ENCODE data around the gene SLC8A2. TPM values are rescaled to one million over a fixed set of nuclear protein-coding genes. Genes with fewer than 3 reads are reported as not detected.

Gene SLC8A2
- total RNA-seq, 1 donor from 2014 or later: 0.27 TPM

DNA sequence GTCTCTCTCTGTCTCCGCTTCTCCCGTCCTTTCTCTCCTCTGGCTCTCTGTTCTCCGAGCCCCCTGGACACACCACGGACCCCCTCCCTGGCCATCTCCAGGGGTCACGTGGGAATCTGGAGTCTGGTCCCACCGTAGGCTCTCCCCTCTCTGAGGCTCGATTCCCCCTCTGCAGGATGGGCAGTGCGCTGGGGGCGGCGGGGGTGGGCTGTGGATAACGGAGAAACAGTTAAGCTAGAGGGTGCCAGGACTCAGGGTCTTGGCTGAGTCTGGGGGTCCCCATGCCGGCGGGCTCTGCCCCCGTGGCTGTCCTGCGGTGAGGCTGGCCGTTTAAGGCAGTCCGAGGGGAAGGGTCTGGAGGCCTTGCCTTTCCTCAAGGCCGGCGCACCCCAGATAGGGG lies 51.9 kb downstream of the SLC8A2 start:
- intact Hi-C loops (cut with DNase I): no loop called here
- Histone ChIP-seq H3K9me3 (no peaks in the 10 kb centered on the region), H3K27ac (no peak overlapping the region), H3K36me3 (no peaks in the 10 kb centered on the region), H3K27me3 (ENCODE audit: low read depth) (peaks cover 81% of the 10 kb centered on the region), H3K4me1 (peaks cover 6% of the 10 kb centered on the region), H3K4me3 (no peak overlapping the region)
- no peak for DNase-seq
- TF ChIP-seq, protein P1, sequence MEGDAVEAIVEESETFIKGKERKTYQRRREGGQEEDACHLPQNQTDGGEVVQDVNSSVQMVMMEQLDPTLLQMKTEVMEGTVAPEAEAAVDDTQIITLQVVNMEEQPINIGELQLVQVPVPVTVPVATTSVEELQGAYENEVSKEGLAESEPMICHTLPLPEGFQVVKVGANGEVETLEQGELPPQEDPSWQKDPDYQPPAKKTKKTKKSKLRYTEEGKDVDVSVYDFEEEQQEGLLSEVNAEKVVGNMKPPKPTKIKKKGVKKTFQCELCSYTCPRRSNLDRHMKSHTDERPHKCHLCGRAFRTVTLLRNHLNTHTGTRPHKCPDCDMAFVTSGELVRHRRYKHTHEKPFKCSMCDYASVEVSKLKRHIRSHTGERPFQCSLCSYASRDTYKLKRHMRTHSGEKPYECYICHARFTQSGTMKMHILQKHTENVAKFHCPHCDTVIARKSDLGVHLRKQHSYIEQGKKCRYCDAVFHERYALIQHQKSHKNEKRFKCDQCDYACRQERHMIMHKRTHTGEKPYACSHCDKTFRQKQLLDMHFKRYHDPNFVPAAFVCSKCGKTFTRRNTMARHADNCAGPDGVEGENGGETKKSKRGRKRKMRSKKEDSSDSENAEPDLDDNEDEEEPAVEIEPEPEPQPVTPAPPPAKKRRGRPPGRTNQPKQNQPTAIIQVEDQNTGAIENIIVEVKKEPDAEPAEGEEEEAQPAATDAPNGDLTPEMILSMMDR (IDR thresholded peaks at IDR 0.05): no peak
- ATAC-seq: no peak

DNA sequence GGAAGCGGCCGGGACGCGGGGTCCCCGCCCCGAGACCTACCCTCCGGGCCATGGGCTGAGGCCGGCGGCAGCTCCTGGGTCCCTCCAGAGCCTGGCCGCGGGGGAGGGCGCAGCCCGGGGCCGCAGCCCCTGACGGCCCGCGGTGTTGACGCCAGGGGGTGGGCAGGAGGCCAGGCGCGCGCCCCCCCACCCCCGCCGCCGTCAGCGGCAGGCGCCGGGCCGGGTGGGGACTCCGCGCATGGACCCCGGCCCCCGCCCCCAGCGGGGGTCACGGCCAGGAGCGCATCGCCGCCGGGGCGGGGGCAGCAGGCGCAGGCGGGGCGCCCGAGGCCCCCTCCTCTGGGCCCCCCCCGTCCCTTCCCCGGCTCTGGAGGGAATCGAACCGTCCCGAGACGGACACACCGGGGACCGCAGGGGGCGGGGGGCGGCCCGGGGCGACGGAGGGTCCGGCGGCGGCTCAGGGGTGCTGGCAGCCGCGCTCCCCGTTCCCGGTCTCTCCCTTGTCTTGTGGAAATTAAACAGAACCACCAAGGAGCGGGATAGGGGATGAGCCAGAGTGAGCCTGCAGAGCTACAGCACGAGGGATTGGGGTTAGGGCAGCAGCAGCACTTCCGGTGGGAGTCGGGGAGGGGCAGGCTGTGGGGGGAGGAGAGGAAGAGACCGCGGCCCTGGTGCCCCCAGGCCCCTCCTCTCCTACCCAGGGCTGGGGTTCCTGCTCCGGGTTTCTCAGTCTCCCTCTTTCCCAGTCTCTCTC lies 52.5 kb downstream of the SLC8A2 start, which contains the start of gene MEIS3:
Gene MEIS3, minus strand, starts transcription at position 498 of the 754 bp plus-strand sequence. Its CDS starts 446 bp downstream, at position 52.
- TF ChIP-seq, protein P1 (IDR thresholded peaks at IDR 0.05): no peak
- H3K36me3 ChIP-seq: no peaks in the 10 kb centered on the region
- peak within 1 kb of the TSS; percentile 42 for H3K4me3 ChIP-seq
- DNase-seq (no peak), ATAC-seq (no peak)
- peaks cover 6% of the 10 kb centered on the region for H3K4me1 ChIP-seq
- intact Hi-C loops (cut with DNase I): no loop called here
- no peaks in the 10 kb centered on the region for H3K9me3 ChIP-seq
- H3K27ac ChIP-seq: no peak within 1 kb of the TSS
- peaks cover 78% of the 10 kb centered on the region for H3K27me3 ChIP-seq (ENCODE audit: low read depth)

DNA sequence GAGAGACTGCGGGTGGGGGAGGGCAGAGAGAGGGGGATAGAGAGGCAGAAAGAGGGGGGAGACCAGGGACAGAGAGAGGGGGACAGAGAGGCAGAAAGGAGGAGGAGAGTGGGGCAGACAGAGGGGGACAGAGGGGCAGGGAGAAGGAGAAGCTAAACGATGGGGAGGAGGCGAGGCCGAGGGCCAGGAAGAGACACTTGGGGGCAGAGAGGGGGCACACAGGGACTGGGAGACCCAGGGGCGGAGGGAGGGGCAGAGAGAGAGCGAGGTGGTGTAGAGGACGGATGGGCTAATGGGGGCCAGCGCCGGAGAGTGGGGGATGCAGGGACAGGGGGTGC lies 53.0 kb downstream of the SLC8A2 start:
- Histone ChIP-seq H3K4me1 (peaks cover 6% of the 10 kb centered on the region), H3K27me3 (ENCODE audit: low read depth) (peaks cover 73% of the 10 kb centered on the region), H3K9me3 (no peaks in the 10 kb centered on the region), H3K4me3 (peak overlapping the region; percentile 42), H3K36me3 (no peaks in the 10 kb centered on the region), H3K27ac (no peak overlapping the region)
- intact Hi-C loops (cut with DNase I): no loop called here
- TF ChIP-seq, protein P1 (IDR thresholded peaks at IDR 0.05): no peak
- ATAC-seq (no peak), DNase-seq (no peak)

DNA sequence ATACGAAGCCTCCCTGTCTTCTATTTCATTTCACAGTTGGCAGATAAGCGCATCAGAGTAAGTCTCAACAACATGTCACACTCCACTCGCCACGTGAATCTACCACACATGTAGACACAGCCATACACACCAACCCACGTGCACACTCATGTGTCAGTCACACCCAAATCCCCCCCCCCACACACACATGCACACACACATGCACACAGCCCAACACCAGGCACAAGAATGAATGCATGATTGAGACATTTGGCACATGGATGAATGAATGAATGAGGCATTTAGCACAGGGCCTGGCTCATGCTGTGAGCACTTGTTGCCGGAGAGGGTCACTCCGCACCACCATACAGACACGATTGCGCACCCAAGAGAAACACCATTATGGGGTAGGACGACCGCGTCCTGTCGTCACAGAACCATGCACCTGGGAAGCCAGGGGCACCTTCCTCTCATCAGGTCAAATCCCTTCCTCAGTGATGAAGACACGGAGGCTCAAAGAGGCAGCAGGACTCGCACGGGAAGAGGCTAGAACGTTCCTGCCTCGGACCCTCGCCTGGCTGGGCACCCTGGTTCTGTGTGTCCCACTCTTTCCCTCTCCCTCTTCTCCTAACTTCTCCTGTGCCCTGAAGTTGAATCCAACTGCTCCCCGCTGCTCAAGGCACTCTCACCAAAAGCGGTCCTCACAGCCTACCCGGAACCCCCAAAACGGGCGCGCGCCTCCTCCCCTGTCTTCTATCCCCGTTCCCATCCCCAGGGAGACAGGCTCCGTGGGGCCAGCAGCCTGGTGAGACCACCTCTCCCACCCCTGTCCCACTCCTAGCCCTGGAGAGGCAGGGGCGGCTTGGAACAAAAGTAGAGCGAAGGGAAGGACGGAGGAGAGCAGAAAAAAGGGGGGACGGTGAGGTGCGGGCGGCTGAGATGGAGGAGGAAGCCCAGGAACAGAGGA lies 53.7 kb downstream of the SLC8A2 start:
- peak; percentile 9 for DNase-seq
- TF ChIP-seq, protein P1 (IDR thresholded peaks at IDR 0.05): no peak

DNA sequence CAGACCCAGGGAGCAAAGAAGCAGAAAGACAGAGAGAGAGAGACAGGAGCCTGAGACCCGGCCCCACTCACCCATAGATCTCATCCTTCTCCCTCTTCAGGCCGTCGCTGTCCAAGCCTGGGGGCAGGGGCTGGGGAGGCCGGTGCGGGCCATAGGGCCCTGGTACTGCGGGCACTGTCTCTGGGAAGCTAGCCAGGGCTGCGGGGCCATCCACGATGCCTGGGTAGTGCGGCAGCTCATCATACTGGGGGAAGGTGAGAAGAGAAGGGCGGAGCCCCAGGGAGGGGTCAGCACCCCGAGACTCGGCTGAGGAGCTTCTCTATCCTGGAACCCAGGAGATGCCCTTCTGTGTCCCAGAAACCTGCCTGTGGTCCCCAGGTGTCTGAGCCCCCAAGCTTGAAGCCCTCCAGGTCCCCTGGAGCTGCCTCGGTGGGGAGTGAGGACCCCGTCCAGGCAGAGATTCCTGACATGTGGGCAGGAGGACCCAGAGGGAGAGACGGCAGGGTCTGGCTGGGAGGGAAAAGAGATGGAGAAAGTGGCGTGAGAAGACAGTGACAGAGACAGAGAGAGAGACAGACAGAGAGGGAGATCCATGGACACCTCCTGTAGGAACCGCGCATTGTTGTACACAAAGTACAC lies 54.5 kb downstream of the SLC8A2 start:
- TF ChIP-seq, protein P1 (IDR thresholded peaks at IDR 0.05): no peak
- H3K4me3 ChIP-seq: no peak overlapping the region
- H3K4me1 ChIP-seq: peaks cover 6% of the 10 kb centered on the region
- no peaks in the 10 kb centered on the region for H3K9me3 ChIP-seq
- H3K36me3 ChIP-seq: no peaks in the 10 kb centered on the region
- ATAC-seq (peak in 1 of 2 donors; percentile 16), DNase-seq (peak; percentile 30)
- H3K27me3 ChIP-seq (ENCODE audit: low read depth): peaks cover 59% of the 10 kb centered on the region
- H3K27ac ChIP-seq: no peak overlapping the region
- intact Hi-C loops (cut with DNase I): no loop called here

More for the DNA sequence above, 53.7 kb downstream of the SLC8A2 start:
- peaks cover 67% of the 10 kb centered on the region for H3K27me3 ChIP-seq (ENCODE audit: low read depth)
- intact Hi-C loops (cut with DNase I): no loop called here
- H3K27ac ChIP-seq: no peak overlapping the region
- H3K9me3 ChIP-seq: no peaks in the 10 kb centered on the region
- ATAC-seq: peak in 1 of 2 donors; percentile 20
- no peaks in the 10 kb centered on the region for H3K36me3 ChIP-seq
- peak overlapping the region; percentile 42 for H3K4me3 ChIP-seq
- peaks cover 6% of the 10 kb centered on the region for H3K4me1 ChIP-seq

All from lower lobe of right lung (tissue), 2 donors.